ENCODE results near the gene FRMD8. TPM values are rescaled to one million over a fixed set of nuclear protein-coding genes. Genes with fewer than 3 reads are reported as not detected.

Gene FRMD8
- total RNA-seq (10 to 100 TPM; 21.2 to 41.7 (median 25.5) TPM), polyA plus RNA-seq (10 to 100 TPM in 1 of 2 donors, 1 to 10 TPM in 1; 4.3 to 15.8 TPM)
- long read RNA-seq, donor 1, transcript FRMD8-201 (11 exons, 3,723 nt), result major isoform, 30 of 73 reads
- long read RNA-seq, donor 1, partial matches to known transcripts, result 30 of 73 reads
- long read RNA-seq, donor 1, other reads (novel, unspliced or antisense), result 10 of 73 reads
- long read RNA-seq, donor 2, transcript FRMD8-201 (11 exons, 3,723 nt), result major isoform, 7 of 10 reads
- long read RNA-seq, donor 2, partial matches to known transcripts, result 0 of 10 reads
- long read RNA-seq, donor 2, other reads (novel, unspliced or antisense), result 0 of 10 reads
- long read RNA-seq, donor 3, transcript FRMD8-203 (10 exons, 1,818 nt), result minor isoform, 12 of 112 reads
- long read RNA-seq, donor 3, transcript FRMD8-201 (11 exons, 3,723 nt), result major isoform, 68 of 112 reads
- long read RNA-seq, donor 3, partial matches to known transcripts, result 27 of 112 reads
- long read RNA-seq, donor 3, other reads (novel, unspliced or antisense), result 4 of 112 reads

GRCh38 chr11:65386307-65387140 is at the start of gene FRMD8:
Gene FRMD8, plus strand, starts transcription at chr11:65386637. Its CDS starts 400 bp downstream, at chr11:65387037.
- no peaks in the 10 kb centered on the region for H3K9me3 ChIP-seq
- H3K4me1 ChIP-seq (ENCODE audit: insufficient read depth), result peaks cover 18% of the 10 kb centered on the region
- H3K27me3 ChIP-seq, result no peaks in the 10 kb centered on the region
- H3K27ac ChIP-seq, result peak within 1 kb of the TSS; percentile 88 to 91
- peak; percentile 93 to 96 (median 95) for DNase-seq
- peak in 1 of 3 donors; percentile 10 for TF ChIP-seq CTCF (IDR thresholded peaks at IDR 0.05)
- peak; percentile 89 for TF ChIP-seq POLR2A (IDR thresholded peaks at IDR 0.05)
- peak; percentile 43 for TF ChIP-seq EP300 (IDR thresholded peaks at IDR 0.05)
- H3K36me3 ChIP-seq, result no peaks in the 10 kb centered on the region
- H3K4me3 ChIP-seq, result peak within 1 kb of the TSS; percentile 74
- intact Hi-C loops (cut with DNase I), result no loop called here
- WGBS, 3 donors, result 0 to 1% (median 0%) methylated on average over 60 to 76 of the region's 76 CpGs

GRCh38 chr11:65338676-65339075 is 47.8 kb upstream of the FRMD8 start:
- 82 to 87% (median 83%) methylated on average over 7 of the region's 7 CpGs for WGBS, 3 donors
- Histone ChIP-seq H3K4me1 (ENCODE audit: insufficient read depth) (peaks cover 8% of the 10 kb centered on the region), H3K36me3 (no peaks in the 10 kb centered on the region), H3K9me3 (no peaks in the 10 kb centered on the region), H3K27ac (no peak overlapping the region), H3K4me3 (no peak overlapping the region), H3K27me3 (no peaks in the 10 kb centered on the region)
- intact Hi-C loops (cut with DNase I), result no loop called here
- DNase-seq, result no peak
- TF ChIP-seq POLR2A (IDR thresholded peaks at IDR 0.05), result no peak
- no peak for TF ChIP-seq CTCF (IDR thresholded peaks at IDR 0.05)
- no peak for TF ChIP-seq EP300 (IDR thresholded peaks at IDR 0.05)

GRCh38 chr11:65340226-65340625 is 46.2 kb upstream of the FRMD8 start:
- H3K4me3 ChIP-seq, result no peak overlapping the region
- TF ChIP-seq POLR2A (IDR thresholded peaks at IDR 0.05), result no peak
- no peak for TF ChIP-seq EP300 (IDR thresholded peaks at IDR 0.05)
- no peak for TF ChIP-seq CTCF (IDR thresholded peaks at IDR 0.05)
- H3K27ac ChIP-seq, result no peak overlapping the region
- H3K36me3 ChIP-seq, result no peaks in the 10 kb centered on the region
- peaks cover 4% of the 10 kb centered on the region for H3K4me1 ChIP-seq (ENCODE audit: insufficient read depth)
- no peak for DNase-seq
- WGBS, 3 donors, result 88 to 91% (median 91%) methylated on average over 11 of the region's 11 CpGs
- H3K27me3 ChIP-seq, result no peaks in the 10 kb centered on the region
- intact Hi-C loops (cut with DNase I), result no loop called here
- H3K9me3 ChIP-seq, result no peaks in the 10 kb centered on the region

- intact Hi-C loops (cut with DNase I), result no loop called here
- H3K4me3 ChIP-seq, result no peak overlapping the region
- no peak overlapping the region for H3K27ac ChIP-seq
- no peak for DNase-seq
- H3K27me3 ChIP-seq, result no peaks in the 10 kb centered on the region
- WGBS, 3 donors, result 90 to 93% (median 91%) methylated on average over 3 of the region's 3 CpGs
- no peaks in the 10 kb centered on the region for H3K9me3 ChIP-seq
- H3K36me3 ChIP-seq, result no peaks in the 10 kb centered on the region
- H3K4me1 ChIP-seq (ENCODE audit: insufficient read depth), result peaks cover 2% of the 10 kb centered on the region
- TF ChIP-seq POLR2A (IDR thresholded peaks at IDR 0.05) (no peak), EP300 (IDR thresholded peaks at IDR 0.05) (no peak), CTCF (IDR thresholded peaks at IDR 0.05) (no peak)
These were observed 44.6 kb upstream of the FRMD8 start for GRCh38 chr11:65341856-65342255.

Data from ovary (tissue), 10 donors.